Measurements from ENCODE around the gene MAP3K8.

GRCh38 chr10:30495687-30496086 lies 61.7 kb downstream of the MAP3K8 start:
- TF ChIP-seq GATA2 (IDR thresholded peaks at IDR 0.05; ENCODE audit: low read depth, low read length) (no peak), GATA3 (IDR thresholded peaks at IDR 0.05; ENCODE audit: low read depth, low read length) (no peak)

Measured in SH-SY5Y (cell line).